H1 (cell line): ENCODE data around the gene PDK1. TPM values are rescaled to one million over a fixed set of nuclear protein-coding genes. Genes with fewer than 3 reads are reported as not detected.

Experiments
- CTCF ChIA-PET: fragments of 300-600 bp; sonication (Branson Sonifier 250); formaldehyde crosslinking; loops from one replicate; lab custom pipeline; 2021; ENCODE audit not compliant: partially characterized antibody; lab: Charles Lee
- POLR2A ChIA-PET: fragments of 300-600 bp; sonication (Branson Sonifier 250); formaldehyde crosslinking; loops from one replicate; lab custom pipeline; 2021; ENCODE audit warnings: inconsistent platforms; ENCODE audit not compliant: partially characterized antibody; lab: Charles Lee
- DNase-seq, 2 experiments: peaks; one replicate each; pipeline versions ENCODE4 v3.0.0 to v3.0.0-alpha.2; 2010 to 2022; ENCODE audit warnings: low spot score in 2 of 2, low read depth in 1 of 2, mixed read lengths in 1 of 2
- FAIRE-seq: peaks from 2 replicates; lab custom pipeline; 2011; peaks lifted over from hg19 to GRCh38; lab: Jason Lieb, UNC
- H2AFZ ChIP-seq: 2 replicates; pipeline ENCODE4 v1.8.1; 2012; ENCODE audit warnings: low read length, inconsistent platforms
- H2AK5ac ChIP-seq: 2 replicates; pipeline ENCODE4 v1.6.1; 2013; ENCODE audit warnings: low read depth, low read length
- H2BK120ac ChIP-seq: replicated peaks from 2 replicates; pipeline ENCODE3; 2013; ENCODE audit warnings: low read depth, low read length, inconsistent platforms
- H2BK12ac ChIP-seq: 2 replicates; pipeline ENCODE4 v1.6.1; 2013; ENCODE audit warnings: low read depth, low read length
- H2BK15ac ChIP-seq: 2 replicates; pipeline ENCODE4 v1.6.1; 2013; ENCODE audit warnings: low read length
- H2BK20ac ChIP-seq: 2 replicates; pipeline ENCODE4 v1.6.1; 2013; ENCODE audit warnings: low read length
- H2BK5ac ChIP-seq: 2 replicates; pipeline ENCODE4 v1.6.1; 2013; ENCODE audit warnings: low read depth, low read length
- H3K14ac ChIP-seq: 2 replicates; pipeline ENCODE4 v1.6.1; 2013; ENCODE audit warnings: inconsistent platforms; ENCODE audit not compliant: insufficient read length
- H3K18ac ChIP-seq: 2 replicates; pipeline ENCODE4 v1.6.1; 2013; ENCODE audit warnings: low read length; ENCODE audit errors: extremely low read depth
- H3K23ac ChIP-seq: 2 replicates; pipeline ENCODE4 v1.6.1; 2013; ENCODE audit warnings: inconsistent platforms; ENCODE audit not compliant: insufficient read length
- H3K23me2 ChIP-seq: 2 replicates; pipeline ENCODE4 v1.6.1; 2013; ENCODE audit warnings: low read depth, low read length
- H3K27ac ChIP-seq: 2 replicates; pipeline ENCODE4 v1.6.1; 2011; ENCODE audit warnings: low read depth, low read length, inconsistent platforms
- H3K27me3 ChIP-seq, 4 experiments: replicated peaks in 1 of 4; 1 replicate in 1 of 4; 2 replicates in 3 of 4; pipeline versions ENCODE4 v1.6.1 to v1.8.1; 2011 to 2013; ENCODE audit warnings: low read length in 3 of 4, mild to moderate bottlenecking in 3 of 4, inconsistent platforms in 2 of 4, mixed read lengths in 2 of 4, moderate library complexity in 1 of 4; ENCODE audit not compliant: control insufficient read depth in 3 of 4, insufficient read depth in 3 of 4; ENCODE audit errors: extremely low read depth in 1 of 4
- H3K36me3 ChIP-seq, 4 experiments: 2 replicates each; pipeline versions ENCODE4 v1.6.1 to v1.8.1; 2011 to 2013; ENCODE audit warnings: mild to moderate bottlenecking in 4 of 4, low read length in 3 of 4, moderate library complexity in 2 of 4, control low read depth in 1 of 4, inconsistent platforms in 1 of 4; ENCODE audit not compliant: insufficient read depth in 4 of 4, control insufficient read depth in 2 of 4
- H3K4ac ChIP-seq: replicated peaks from 2 replicates; pipeline ENCODE3; 2013; ENCODE audit warnings: low read length, low read depth, mixed read lengths, inconsistent platforms; ENCODE audit not compliant: insufficient read length
- H3K4me1 ChIP-seq, 4 experiments: replicated peaks in 1 of 4; 1 replicate in 1 of 4; 2 replicates in 3 of 4; pipeline versions ENCODE4 v1.6.1 to v1.8.1; 2011 to 2013; ENCODE audit warnings: low read length in 3 of 4, inconsistent platforms in 2 of 4, mixed read lengths in 1 of 4; ENCODE audit not compliant: insufficient read depth in 4 of 4, control insufficient read depth in 3 of 4
- H3K4me2 ChIP-seq, 2 experiments: 2 replicates each; pipeline versions ENCODE4 v1.6.1 to v1.8.1; 2011 to 2013; ENCODE audit warnings: low read depth in 2 of 2, low read length in 2 of 2, control low read depth in 1 of 2, inconsistent platforms in 1 of 2, mild to moderate bottlenecking in 1 of 2; ENCODE audit not compliant: insufficient read depth in 1 of 2
- H3K4me3 ChIP-seq, 4 experiments: fragments of 200-600, 300-600 bp in 1 of 4; sonication (generic), shearing (Covaris generic), sonication (Bioruptor Twin) in 1 of 4; 2 replicates each; pipeline versions ENCODE4 v1.5.1 to v1.8.1; 2011 to 2016; ENCODE audit warnings: low read length in 4 of 4, low read depth in 3 of 4, control low read depth in 2 of 4, inconsistent platforms in 2 of 4, mild to moderate bottlenecking in 2 of 4, mixed read lengths in 1 of 4, moderate library complexity in 1 of 4; ENCODE audit not compliant: insufficient read depth in 2 of 4; ENCODE audit errors: extremely low read depth in 1 of 4
- H3K56ac ChIP-seq: replicated peaks from 2 replicates; pipeline ENCODE3; 2013; ENCODE audit warnings: low read depth, mild to moderate bottlenecking, mixed read lengths, low read length, inconsistent platforms; ENCODE audit not compliant: insufficient read length
- H3K79me1 ChIP-seq: 2 replicates; pipeline ENCODE4 v1.6.1; 2013; ENCODE audit warnings: low read depth, low read length, control low read depth
- H3K79me2 ChIP-seq, 2 experiments: 2 replicates each; pipeline versions ENCODE4 v1.6.1 to v1.8.1; 2012 to 2013; ENCODE audit warnings: low read length in 2 of 2, mild to moderate bottlenecking in 2 of 2, inconsistent platforms in 1 of 2; ENCODE audit not compliant: insufficient read depth in 2 of 2, control insufficient read depth in 1 of 2
- H3K9ac ChIP-seq, 4 experiments: replicated peaks in 1 of 4; 1 replicate in 1 of 4; 2 replicates in 3 of 4; pipeline versions ENCODE4 v1.6.1 to v1.8.1; 2011 to 2013; ENCODE audit warnings: low read depth in 3 of 4, low read length in 3 of 4, control low read depth in 2 of 4, mild to moderate bottlenecking in 2 of 4, moderate library complexity in 2 of 4, inconsistent platforms in 1 of 4; ENCODE audit errors: extremely low read depth in 1 of 4
- H3K9me3 ChIP-seq, 2 experiments: 2 replicates each; pipeline versions ENCODE4 v1.6.1 to v1.8.1; 2012 to 2013; ENCODE audit warnings: mild to moderate bottlenecking in 2 of 2, moderate library complexity in 2 of 2, control low read depth in 1 of 2, inconsistent platforms in 1 of 2, low read depth in 1 of 2, low read length in 1 of 2, mixed read lengths in 1 of 2; ENCODE audit not compliant: insufficient read depth in 2 of 2
- H4K20me1 ChIP-seq, 2 experiments: replicated peaks in 1 of 2; 2 replicates each; pipeline versions ENCODE3 to v1.8.1; 2011 to 2013; ENCODE audit warnings: inconsistent platforms in 2 of 2, low read length in 2 of 2, mild to moderate bottlenecking in 1 of 2; ENCODE audit not compliant: insufficient read depth in 2 of 2, control insufficient read depth in 1 of 2
- H4K5ac ChIP-seq: 2 replicates; pipeline ENCODE4 v1.6.1; 2013; ENCODE audit warnings: low read length, low read depth, mixed read lengths, inconsistent platforms; ENCODE audit not compliant: insufficient read length
- H4K8ac ChIP-seq: 2 replicates; pipeline ENCODE4 v1.8.0; 2013; ENCODE audit warnings: mild to moderate bottlenecking, moderate library complexity, low read length, inconsistent platforms; ENCODE audit not compliant: insufficient read depth; ENCODE audit errors: extremely low read depth
- H4K91ac ChIP-seq: replicated peaks from 2 replicates; pipeline ENCODE3; 2013; ENCODE audit warnings: low read length, mixed read lengths, inconsistent platforms; ENCODE audit not compliant: insufficient read length
- ASH2L ChIP-seq: fragments of 200-600, 300-600 bp; sonication (generic); IDR thresholded peaks from one replicate; pipeline ENCODE4 v1.7.1; 2017; ENCODE audit warnings: low read length
- CBX8 ChIP-seq: fragments of 300-800, 300-1000 bp; sonication (generic); IDR thresholded peaks from 2 replicates; pipeline ENCODE4 v1.7.1; 2016; ENCODE audit warnings: low read depth, low read length, borderline replicate concordance
- EGR1 ChIP-seq: IDR thresholded peaks from 2 replicates; pipeline ENCODE4 v1.6.1; 2011; ENCODE audit warnings: low read depth, low read length, borderline replicate concordance
- FOSL1 ChIP-seq: IDR thresholded peaks from 2 replicates; pipeline ENCODE4 v1.6.1; 2011; ENCODE audit warnings: mild to moderate bottlenecking, low read depth, low read length, moderate library complexity; ENCODE audit not compliant: insufficient read depth
- HDAC2 ChIP-seq, 2 experiments: fragments of 300-600 bp in 1 of 2; sonication (generic) in 1 of 2; IDR thresholded peaks; 2 replicates each; pipeline ENCODE4 v1.6.1; 2011 to 2012; ENCODE audit warnings: low read depth in 2 of 2, low read length in 2 of 2, mild to moderate bottlenecking in 2 of 2, moderate library complexity in 2 of 2, borderline replicate concordance in 1 of 2, inconsistent platforms in 1 of 2
- JUN ChIP-seq: IDR thresholded peaks from 2 replicates; pipeline ENCODE4 v1.6.1; 2011; ENCODE audit warnings: low read depth, mild to moderate bottlenecking, improper control_type of control experiment, low read length
- TAF1 ChIP-seq: IDR thresholded peaks from 2 replicates; pipeline ENCODE4 v1.6.1; 2011; ENCODE audit warnings: mild to moderate bottlenecking, low read depth, low read length
- WGBS, 2 experiments: shearing (Covaris generic) in 1 of 2; methylation state at CpG; one replicate each; pipeline versions ENCODE4 v1.1.6 to v1.1.7; 2013 to 2015; ENCODE audit warnings: low lambda C conversion rate in 2 of 2, mixed read lengths in 2 of 2, inconsistent platforms in 1 of 2, low coverage in 1 of 2, missing lambda C conversion rate in 1 of 2; ENCODE audit not compliant: insufficient replicate concordance in 2 of 2, insufficient coverage in 1 of 2, insufficient read length in 1 of 2; ENCODE audit errors: extremely low coverage in 1 of 2, missing lambda C conversion rate in 1 of 2; 5-methylcytosine and 5-hydroxymethylcytosine counted together
- polyA plus RNA-seq, 7 experiments: library from polyadenylated mRNA; depleted of rRNA in 3 of 7; stranded (reverse) in 5 of 7; unstranded in 2 of 7; fragments of >200 nt in 5 of 7; fragments of 200-250 nt in 2 of 7; gene quantifications; 1 replicate in 5 of 7; 2 replicates in 1 of 7; 4 replicates in 1 of 7; pipeline versions ENCODE4 v1.2.1 to v1.2.3, GENCODE V29; 2011 to 2013; ENCODE audit warnings: missing spikeins in 2 of 7, mixed read lengths in 2 of 7
- total RNA-seq: library from RNA; stranded (reverse); fragmentation: NEBNext Ultra II Directional; extraction: Animal tissue kit (Norgen Biotek cat#: 25700); gene quantifications from 2 replicates; pipeline ENCODE4 v1.2.1, GENCODE V29; 2021

The PDK1 gene
- total and polyA plus RNA-seq, 2 of the 8 experiments (the other 6 are each of a cell fraction or from before 2014, with no cell fraction given): 18.2 to 21.9 TPM

- H4K91ac ChIP-seq: no peak overlapping the region
- no peak overlapping the region for H4K5ac ChIP-seq
- peaks cover 3% of the 10 kb centered on the region; the same call in 1 of the 2 replicates for H3K79me1 ChIP-seq
- H4K20me1 ChIP-seq: peaks cover 0 to 2% of the 10 kb centered on the region in 2 experiments
- H3K4me3 ChIP-seq: peak overlapping the region in 2 of 4 experiments; percentile 5 to 75; a peak in 2 of 8 replicates
- peaks cover 4 to 61% of the 10 kb centered on the region in 2 experiments; a peak in 2 of 4 replicates for H3K79me2 ChIP-seq
- peaks cover 11% of the 10 kb centered on the region for H3K23me2 ChIP-seq
- peak overlapping the region; percentile 11 to 73; a peak in 1 of 4 replicates for H3K4me2 ChIP-seq
- H2AK5ac ChIP-seq: no peak overlapping the region
- H3K9me3 ChIP-seq: no peaks in the 10 kb centered on the region
- peaks cover 0 to 1% (median 0%) of the 10 kb centered on the region in 4 experiments; a peak in 1 of 7 replicates for H3K27me3 ChIP-seq
- H2BK12ac ChIP-seq: no peak overlapping the region
- ChIA-PET POLR2A (no interaction called here), CTCF (no interaction called here)
- H2BK20ac ChIP-seq: no peak overlapping the region
- H2AFZ ChIP-seq: no peak overlapping the region
- no peak overlapping the region for H3K18ac ChIP-seq
- no peak overlapping the region for H2BK5ac ChIP-seq
- no peak overlapping the region for H3K27ac ChIP-seq
- H4K8ac ChIP-seq: no peak overlapping the region
- peaks cover 0 to 16% (median 8%) of the 10 kb centered on the region in 4 experiments; a peak in 5 of 8 replicates for H3K36me3 ChIP-seq
- DNase-seq (no peak), FAIRE-seq (no peak)
- H3K23ac ChIP-seq: no peak overlapping the region
- WGBS, 2 experiments: 87% methylated on average over 5 of the region's 5 CpGs; no CpG with 5 or more reads in 1 of the 2 experiments
- no peak overlapping the region for H3K4ac ChIP-seq
- H3K4me1 ChIP-seq: peaks cover 3 to 16% (median 7%) of the 10 kb centered on the region in 4 experiments; a peak in 6 of 7 replicates
- H3K9ac ChIP-seq: no peak overlapping the region
- H2BK120ac ChIP-seq: no peak overlapping the region
- no peak overlapping the region for H3K14ac ChIP-seq
- no peak for TF ChIP-seq HDAC2 (IDR thresholded peaks at IDR 0.05; ENCODE audit: borderline replicate concordance in 1 of 2, low read depth in 2 of 2, low read length in 2 of 2)
- no peak for TF ChIP-seq JUN
- TF ChIP-seq CBX8: no peak
- TF ChIP-seq FOSL1: no peak
- no peak for TF ChIP-seq ASH2L
- TF ChIP-seq TAF1: no peak
- no peak for TF ChIP-seq EGR1
- H2BK15ac ChIP-seq: no peak overlapping the region
- no peak overlapping the region for H3K56ac ChIP-seq
Observed at GRCh38 chr2:172558372-172558771, 2.5 kb downstream of the PDK1 start.
